Lower leg skin (tissue), 3 donors: Measurements from ENCODE around the gene ZNF44.

ENCODE experiments used
- POLR2A ChIP-seq, 2 donors: fragments of 450-650 bp; IDR thresholded peaks; one replicate each; pipeline ENCODE4 v1.6.1; 2016 to 2017; ENCODE audit warnings: antibody characterized with exemption in 2 of 2, mild to moderate bottlenecking in 1 of 2, moderate library complexity in 1 of 2
- TF ChIP-seq, protein P1 (sequence below), 3 donors: fragments of 450-650 bp; IDR thresholded peaks; one replicate each; pipeline ENCODE4 v1.5.1; 2016; ENCODE audit warnings: antibody characterized with exemption in 3 of 3, mild to moderate bottlenecking in 3 of 3, moderate library complexity in 2 of 3

DNA sequence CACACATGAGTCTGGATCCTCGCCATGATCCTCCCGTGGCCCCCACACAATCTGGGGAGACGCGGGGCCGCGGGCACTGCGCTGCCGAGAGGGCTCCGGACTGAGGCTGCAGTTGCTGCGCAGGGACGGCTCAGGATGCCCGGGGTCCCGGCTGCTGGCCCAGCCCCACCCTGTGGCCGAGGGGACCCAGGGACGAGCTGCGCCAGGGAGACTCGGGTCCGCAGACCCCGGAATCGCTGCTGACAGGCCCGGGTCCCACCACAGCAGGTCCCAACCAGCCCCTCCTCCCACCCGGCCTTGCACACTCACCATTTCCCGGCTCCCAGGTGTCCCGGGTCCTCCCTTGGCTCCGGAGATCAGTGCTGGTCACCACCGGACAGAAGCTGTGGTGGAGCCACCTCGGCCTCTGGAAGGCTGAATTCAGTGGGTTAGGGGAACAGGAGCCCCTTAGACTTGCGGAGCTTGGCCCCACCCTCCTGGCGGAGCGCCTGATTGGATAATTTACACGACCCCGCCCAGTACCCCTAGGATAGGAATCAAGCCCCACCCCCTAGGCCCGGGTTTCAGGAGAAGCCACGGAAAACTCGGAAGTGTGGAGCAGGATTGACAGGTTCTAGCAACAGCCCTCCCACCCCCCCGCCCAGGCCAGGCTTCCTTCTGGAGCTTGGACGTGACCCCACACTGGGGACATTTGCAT, 57.4 kb downstream of the ZNF44 start:
- TF ChIP-seq, protein P1, sequence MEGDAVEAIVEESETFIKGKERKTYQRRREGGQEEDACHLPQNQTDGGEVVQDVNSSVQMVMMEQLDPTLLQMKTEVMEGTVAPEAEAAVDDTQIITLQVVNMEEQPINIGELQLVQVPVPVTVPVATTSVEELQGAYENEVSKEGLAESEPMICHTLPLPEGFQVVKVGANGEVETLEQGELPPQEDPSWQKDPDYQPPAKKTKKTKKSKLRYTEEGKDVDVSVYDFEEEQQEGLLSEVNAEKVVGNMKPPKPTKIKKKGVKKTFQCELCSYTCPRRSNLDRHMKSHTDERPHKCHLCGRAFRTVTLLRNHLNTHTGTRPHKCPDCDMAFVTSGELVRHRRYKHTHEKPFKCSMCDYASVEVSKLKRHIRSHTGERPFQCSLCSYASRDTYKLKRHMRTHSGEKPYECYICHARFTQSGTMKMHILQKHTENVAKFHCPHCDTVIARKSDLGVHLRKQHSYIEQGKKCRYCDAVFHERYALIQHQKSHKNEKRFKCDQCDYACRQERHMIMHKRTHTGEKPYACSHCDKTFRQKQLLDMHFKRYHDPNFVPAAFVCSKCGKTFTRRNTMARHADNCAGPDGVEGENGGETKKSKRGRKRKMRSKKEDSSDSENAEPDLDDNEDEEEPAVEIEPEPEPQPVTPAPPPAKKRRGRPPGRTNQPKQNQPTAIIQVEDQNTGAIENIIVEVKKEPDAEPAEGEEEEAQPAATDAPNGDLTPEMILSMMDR (IDR thresholded peaks at IDR 0.05) = no peak
- no peak for TF ChIP-seq POLR2A (IDR thresholded peaks at IDR 0.05)
